Activated CD4-positive, alpha-beta T cell treated with anti-CD3 and anti-CD28 coated beads, Interleukin-2, Interleukin-6, amounts not matched to agents 100 ng/mL and 50 ng/mL, durations not matched to agents 16 hours and 8 hours (primary cell): Measurements from ENCODE around the gene FCGR3B.
"Not testable (repeated sequence)": the region's sequence is repeated elsewhere in the genome, so short reads cannot be mapped to it uniquely, and the experiment has no call there.

Experiments
- DNase-seq: peaks from one replicate; pipeline ENCODE4 v3.0.0-alpha.2; 2020

FCGR3B gene

DNA sequence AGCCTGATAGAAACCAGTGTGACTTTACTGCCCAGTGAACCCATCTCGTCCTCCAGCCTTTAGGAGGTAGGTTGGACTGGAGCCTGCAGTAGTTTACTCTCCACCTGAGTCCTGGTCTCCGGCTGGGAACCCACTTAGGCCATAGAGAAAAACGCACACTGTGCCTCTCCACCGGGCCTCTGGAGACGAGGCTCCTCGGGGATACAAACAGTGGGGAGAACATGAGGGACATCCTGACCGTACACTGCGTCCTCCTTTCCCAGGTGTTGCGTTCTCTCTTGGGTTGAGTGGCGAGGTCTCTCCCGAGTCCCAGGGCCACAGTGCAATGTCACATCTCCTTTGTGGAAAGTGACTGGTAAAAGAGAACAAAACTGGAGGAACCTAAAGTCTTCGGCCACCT lies 26.0 kb downstream of the FCGR3B start:
- not testable (repeated sequence) for DNase-seq

DNA sequence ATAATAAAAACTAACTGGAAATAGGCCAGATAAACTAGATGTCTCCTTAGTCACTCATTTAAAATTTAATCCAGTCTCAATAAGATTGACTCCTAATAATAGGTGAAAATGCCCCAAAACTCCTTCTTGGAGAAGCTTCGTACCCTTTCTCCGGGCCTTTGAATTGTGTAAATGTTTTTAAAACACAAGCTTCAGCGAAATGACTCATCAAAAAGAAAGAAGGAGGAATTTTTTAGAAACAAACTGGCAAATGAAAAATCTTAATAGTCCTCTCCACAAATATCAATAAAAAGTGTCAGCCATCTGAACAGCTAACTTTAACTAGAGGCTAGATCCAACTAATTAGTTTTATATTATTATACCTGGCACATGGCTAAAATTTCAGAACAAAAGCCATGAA lies 33.9 kb downstream of the FCGR3B start:
- not testable (repeated sequence) for DNase-seq

DNA sequence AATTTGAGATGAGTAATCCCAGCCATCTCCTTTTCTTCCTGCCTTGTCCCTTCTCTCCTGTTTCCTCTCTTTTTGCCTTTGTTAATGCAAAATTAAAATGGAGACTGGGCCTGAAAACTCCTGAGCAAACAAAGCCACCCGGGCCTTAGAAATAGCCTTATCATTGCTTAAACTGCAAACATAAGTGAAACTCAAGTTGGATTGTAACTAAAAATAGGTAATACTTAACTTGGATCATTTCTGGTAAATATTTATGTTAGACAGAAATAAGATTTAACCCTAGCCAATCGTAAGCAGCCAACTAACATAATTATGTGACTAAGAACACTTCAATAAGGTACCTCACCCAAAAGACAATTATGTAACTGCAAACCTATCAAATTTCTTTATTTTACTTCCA lies 35.4 kb downstream of the FCGR3B start:
- DNase-seq: not testable (repeated sequence)

DNA sequence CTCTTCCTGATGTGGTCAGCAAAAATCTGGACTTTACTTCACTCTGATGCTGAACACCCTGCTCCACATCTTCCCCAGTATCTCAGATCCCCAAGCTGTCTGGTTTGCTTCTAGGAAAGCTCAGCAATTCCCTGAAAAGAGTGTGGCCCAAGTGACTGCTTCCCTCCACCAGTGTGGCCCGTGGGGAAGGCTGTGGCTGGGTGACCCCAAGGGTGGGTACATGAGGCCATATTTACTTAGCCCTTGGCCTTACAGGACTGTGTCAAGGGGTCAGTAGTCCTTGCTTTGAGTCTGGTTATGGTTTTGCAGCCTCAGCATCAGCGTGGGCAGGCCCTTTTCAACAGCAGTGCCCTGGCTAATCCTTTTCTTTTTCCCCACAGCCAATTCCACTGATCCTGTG lies 35.8 kb downstream of the FCGR3B start:
- DNase-seq: not testable (repeated sequence)

DNA sequence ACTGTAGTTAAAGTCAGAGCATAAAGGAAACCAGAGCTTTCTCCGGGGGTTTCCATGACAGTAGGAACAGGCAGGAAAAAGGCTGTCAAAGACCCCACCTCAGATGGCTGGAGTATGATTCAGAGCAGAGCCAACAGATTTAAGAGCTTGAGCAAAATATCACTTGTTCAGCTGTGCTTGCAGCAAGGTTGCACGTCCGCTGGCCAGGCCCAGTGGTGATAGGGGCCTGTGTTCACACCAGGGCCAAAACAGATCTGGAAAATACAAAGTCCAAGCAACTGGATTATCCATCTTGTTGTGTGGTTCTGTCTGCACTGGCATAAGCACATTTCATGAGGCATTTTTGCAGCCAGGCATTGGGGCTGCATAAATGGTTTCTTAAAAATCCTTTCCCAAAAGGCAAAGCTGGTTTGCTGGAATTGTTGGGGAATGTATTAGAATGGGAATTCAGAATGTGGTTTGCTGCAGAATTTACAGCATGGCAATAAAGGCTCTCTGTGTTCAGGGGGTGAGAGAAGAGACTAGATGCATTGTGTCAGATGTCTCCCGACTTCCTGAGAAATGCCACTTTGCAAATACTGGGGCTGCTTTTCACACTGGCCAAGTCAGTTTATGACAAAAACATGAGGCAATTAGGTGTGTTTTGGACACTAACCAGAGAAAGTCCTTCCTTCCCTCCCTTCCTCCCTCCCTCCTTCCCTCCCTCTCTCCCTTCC lies 36.5 kb downstream of the FCGR3B start:
- not testable (repeated sequence) for DNase-seq

DNA sequence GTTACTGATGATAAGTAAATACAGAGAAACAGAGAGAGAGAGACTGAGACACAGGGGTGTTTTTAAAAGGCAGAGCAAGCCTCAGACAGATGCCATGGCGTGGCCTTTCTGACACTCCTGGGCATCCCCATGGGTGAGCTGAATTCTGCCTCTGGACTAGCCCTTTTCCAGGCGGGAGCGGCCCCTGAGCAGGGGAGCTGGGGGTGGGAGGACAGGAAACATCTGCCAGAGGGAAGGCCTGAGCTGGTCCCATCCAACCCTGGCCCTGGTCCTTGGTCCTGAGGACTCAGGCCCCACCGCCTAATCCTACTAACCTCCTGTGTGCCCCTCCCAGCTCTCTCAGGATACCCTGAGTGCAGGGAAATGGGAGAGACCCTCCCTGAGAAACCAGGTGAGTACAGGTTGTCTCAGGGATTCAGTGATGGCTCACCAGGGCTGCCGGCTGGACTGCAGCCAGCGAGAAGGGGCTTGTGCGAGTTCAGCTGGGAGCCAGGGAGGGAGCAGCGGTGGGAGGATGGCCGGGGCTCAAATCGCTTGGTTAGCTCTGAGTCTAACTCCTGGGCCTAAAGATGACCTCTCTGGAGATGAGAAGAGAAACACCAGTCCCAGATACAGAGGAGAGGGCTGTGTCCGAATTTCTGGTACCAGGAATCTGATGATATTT lies 37.8 kb downstream of the FCGR3B start:
- DNase-seq: not testable (repeated sequence)

DNA sequence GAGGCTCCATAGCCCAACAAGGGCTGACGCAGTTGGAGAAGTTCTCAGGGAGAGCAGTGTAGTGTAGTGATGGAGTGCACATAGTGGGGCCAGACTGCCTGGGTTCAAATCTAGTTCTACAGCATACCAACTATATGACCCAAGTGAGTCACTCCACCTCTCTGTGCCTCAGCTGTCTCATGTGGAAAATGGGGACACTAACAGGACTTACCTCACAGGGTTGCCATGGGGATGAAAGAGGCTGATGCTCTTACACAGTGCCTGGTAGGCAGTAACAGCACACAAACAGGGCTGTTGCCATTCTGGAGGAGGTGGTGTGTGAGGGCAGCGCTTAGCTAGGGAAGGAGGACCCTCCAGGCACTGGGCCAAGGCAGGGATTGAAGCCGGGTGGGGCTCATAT lies 38.4 kb downstream of the FCGR3B start:
- DNase-seq: not testable (repeated sequence)

DNA sequence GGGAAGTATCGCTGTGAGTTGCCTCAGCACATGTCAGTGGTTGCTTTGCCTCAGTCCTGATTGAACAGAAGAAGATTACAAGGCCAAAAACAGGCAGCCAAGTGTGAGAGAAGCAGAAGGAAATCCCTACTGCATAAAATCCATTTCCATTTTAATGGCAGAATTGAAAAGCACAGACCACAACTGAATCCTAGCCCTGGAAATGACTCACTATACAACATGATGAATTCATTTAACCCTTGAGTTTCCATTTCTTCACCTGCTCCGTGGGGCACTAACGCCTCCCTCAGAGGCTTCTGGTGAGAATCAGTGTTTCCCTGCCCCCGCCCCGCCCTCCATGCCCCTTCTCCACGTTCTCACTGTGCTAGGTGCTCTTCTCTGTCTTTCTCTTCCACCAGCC lies 41.1 kb downstream of the FCGR3B start:
- DNase-seq: peak; percentile 1

DNA sequence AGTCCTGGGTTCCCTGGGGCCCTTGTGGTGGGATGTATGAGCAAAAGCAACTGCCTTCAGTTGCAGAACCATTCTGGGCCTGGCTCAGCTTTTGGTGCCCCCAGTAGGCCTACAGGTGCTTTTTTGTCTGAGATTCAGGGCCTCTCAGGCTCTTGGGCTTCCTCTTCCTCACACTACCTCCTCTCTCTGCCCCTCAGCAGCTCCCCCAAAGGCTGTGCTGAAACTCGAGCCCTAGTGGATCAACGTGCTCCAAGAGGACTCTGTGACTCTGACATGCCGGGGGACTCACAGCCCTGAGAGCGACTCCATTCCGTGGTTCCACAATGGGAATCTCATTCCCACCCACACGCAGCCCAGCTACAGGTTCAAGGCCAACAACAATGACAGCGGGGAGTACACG lies 41.6 kb downstream of the FCGR3B start:
- not testable (repeated sequence) for DNase-seq

DNA sequence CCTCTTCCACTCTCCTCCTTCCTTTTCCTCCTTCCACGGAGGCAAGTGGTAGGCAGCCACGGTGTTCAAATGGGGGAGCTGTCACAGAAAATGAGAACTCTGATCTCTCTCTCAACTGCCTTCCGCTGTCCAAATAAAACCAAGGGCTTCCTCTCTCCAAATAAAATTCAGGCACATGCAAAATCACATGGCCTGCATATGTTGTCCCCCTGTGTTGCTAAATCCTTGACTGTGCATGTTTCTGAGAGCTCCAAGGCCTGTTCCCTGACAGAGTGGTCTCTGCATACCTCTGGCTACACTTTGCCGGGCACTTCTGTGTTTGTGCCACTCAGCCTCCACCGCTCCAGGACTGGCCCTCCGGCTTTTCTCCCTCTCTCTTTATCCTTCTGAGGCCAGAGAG lies 42.4 kb downstream of the FCGR3B start:
- not testable (repeated sequence) for DNase-seq

DNA sequence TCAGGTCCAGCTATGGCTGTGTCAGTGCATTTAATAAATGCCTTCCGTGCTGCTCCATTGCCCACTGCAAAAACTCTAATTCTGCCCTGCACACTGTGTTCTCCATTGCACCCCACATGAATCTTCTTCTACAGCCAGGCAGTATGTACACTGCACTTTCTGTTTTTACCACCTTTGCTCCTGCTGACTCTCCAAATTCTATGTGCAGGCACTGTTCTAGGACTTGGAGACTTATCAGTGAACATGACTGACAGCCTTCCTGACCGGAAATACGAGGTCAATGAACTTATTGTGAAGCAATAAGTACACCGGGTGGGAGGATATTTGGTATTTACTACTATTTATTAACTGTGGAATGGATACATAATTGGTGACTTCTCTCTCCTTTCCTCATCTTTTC lies 48.1 kb downstream of the FCGR3B start:
- not testable (repeated sequence) for DNase-seq

DNA sequence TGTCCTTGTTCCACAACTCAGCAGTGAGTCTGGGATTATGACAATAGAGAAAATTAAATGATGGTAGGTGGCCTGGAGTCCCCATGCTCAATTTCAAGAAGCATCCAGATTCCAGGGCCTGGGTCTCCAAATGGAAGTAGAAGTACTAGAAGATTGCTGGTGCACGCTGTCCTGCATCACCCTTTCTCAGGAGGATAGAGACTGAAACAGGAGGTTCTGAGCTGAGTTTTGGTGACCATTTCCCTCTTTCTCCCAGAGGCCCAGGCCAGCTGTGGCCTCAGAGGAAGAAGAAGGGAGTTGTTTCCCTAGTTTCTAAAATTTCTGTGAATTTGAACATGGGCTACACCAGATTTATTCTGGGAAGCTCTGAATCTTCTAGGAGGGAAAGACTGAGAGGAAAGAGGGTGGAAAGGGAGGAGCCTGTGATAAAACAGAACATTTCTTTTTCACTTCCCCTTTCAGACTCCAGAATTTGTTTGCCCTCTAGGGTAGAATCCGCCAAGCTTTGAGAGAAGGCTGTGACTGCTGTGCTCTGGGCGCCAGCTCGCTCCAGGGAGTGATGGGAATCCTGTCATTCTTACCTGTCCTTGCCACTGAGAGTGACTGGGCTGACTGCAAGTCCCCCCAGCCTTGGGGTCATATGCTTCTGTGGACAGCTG lies 50.0 kb downstream of the FCGR3B start:
- not testable (repeated sequence) for DNase-seq

DNA sequence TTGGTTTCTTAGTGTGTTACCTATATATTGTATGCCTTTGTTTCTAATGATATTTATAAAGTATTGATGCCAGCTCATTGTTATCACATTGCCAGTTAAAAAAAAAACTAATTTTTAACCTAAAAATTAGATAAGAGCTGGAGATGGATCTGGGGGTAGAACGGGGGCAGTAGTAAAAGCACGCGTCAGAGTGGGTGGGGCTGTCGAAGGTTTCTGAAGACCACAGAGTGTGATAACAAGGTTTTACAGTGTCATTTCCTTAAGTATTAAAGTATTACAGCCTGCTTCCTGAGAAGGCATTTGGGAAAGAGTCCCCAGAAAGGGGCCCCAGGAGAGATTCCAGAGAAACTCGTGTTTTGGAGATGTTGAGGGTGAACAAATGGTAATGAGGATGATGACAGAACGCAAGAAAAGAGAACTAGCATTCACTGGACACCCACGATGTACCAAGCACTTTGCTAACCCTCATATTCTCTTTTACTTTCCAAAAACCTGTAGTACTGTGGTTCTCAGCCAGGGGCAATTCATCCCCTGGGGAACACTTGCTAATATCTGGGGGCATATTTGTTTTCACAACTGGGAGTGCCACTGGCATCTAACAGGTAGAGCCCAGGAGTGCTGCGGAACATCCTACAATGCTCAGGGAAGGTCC lies 51.0 kb downstream of the FCGR3B start:
- DNase-seq: not testable (repeated sequence)

DNA sequence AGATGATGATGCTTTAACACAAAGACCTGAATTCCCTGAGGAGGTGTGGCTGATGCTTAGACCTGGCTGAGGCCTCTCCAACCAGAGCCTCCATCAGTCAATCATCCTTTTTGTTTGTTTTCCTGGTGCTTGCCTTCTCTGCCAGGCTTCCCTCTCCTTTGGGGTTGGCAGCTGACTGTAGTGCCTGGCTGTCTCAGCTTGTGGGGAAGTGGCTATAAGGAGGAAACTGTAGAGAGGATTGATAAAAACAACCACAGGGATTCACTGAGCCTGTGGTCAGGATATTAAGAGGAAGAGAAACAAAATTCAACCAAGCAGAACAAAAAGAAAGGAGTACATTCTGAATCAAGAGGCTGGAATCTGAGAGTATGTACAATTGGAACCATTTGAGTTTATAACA lies 54.3 kb downstream of the FCGR3B start:
- DNase-seq: not testable (repeated sequence)
